SK-N-SH (cell line): ENCODE measurements around the gene HS2ST1. TPM values are rescaled to one million over a fixed set of nuclear protein-coding genes. Genes with fewer than 3 reads are reported as not detected.

ENCODE experiments used
- CTCF ChIA-PET: fragments of 300-600, 350-600 bp; formaldehyde crosslinking; extraction: SDS; loops from one replicate; lab custom pipeline; 2021; lab: Yijun Ruan, JAX
- POLR2A ChIA-PET: fragments of 350-600 bp; sonication (Branson Sonifier 250); formaldehyde crosslinking; extraction: SDS; loops from one replicate; lab custom pipeline; 2020; ENCODE audit warnings: antibody characterized with exemption, inconsistent platforms; lab: Yijun Ruan, JAX
- DNase-seq: peaks from one replicate; pipeline ENCODE4 v3.0.0; 2012
- H2AFZ ChIP-seq: fragments of 200-600 bp; sonication (generic); 2 replicates; pipeline ENCODE4 v1.8.1; 2016; ENCODE audit warnings: antibody characterized with exemption, mild to moderate bottlenecking, low read depth
- H3F3A ChIP-seq: fragments of 200-600 bp; sonication (generic); replicated peaks from 2 replicates; pipeline ENCODE3; 2016; ENCODE audit warnings: antibody characterized with exemption, mild to moderate bottlenecking; ENCODE audit not compliant: insufficient read depth
- H3K27ac ChIP-seq, 2 experiments: fragments of 200-500 bp in 1 of 2; fragments of 200-600 bp in 1 of 2; sonication (Bioruptor generic) in 1 of 2; sonication (generic), shearing (Covaris generic) in 1 of 2; 2 replicates each; pipeline versions ENCODE4 v1.5.1 to v1.6.1; 2014 to 2016; ENCODE audit warnings: low read depth in 2 of 2, inconsistent platforms in 1 of 2, low read length in 1 of 2, mild to moderate bottlenecking in 1 of 2, mixed read lengths in 1 of 2
- H3K27me3 ChIP-seq: fragments of 200-600 bp; sonication (generic), shearing (Covaris generic); 2 replicates; pipeline ENCODE4 v1.6.1; 2016; ENCODE audit warnings: mixed run types; ENCODE audit not compliant: insufficient read depth
- H3K36me3 ChIP-seq, 2 experiments: fragments of 200-500 bp in 1 of 2; fragments of 200-600 bp in 1 of 2; sonication (Bioruptor generic) in 1 of 2; sonication (generic) in 1 of 2; replicated peaks in 1 of 2; 2 replicates each; pipeline versions ENCODE3 to v1.5.1; 2014 to 2016; ENCODE audit warnings: low read length in 1 of 2, mild to moderate bottlenecking in 1 of 2; ENCODE audit not compliant: insufficient read depth in 2 of 2, control insufficient read depth in 1 of 2
- H3K4me1 ChIP-seq, 2 experiments: fragments of 200-500 bp in 1 of 2; fragments of 200-600 bp in 1 of 2; sonication (Bioruptor generic) in 1 of 2; sonication (generic), shearing (Covaris generic) in 1 of 2; 2 replicates each; pipeline versions ENCODE4 v1.5.1 to v1.6.1; 2014 to 2016; ENCODE audit warnings: low read depth in 1 of 2, low read length in 1 of 2, mixed run types in 1 of 2; ENCODE audit not compliant: insufficient read depth in 2 of 2, control insufficient read depth in 1 of 2
- H3K4me2 ChIP-seq: fragments of 200-600 bp; sonication (generic), shearing (Covaris generic); 2 replicates; pipeline ENCODE4 v1.6.1; 2017; ENCODE audit warnings: mixed run types
- H3K4me3 ChIP-seq, 2 experiments: fragments of 200-500 bp in 1 of 2; fragments of 200-600 bp in 1 of 2; sonication (Bioruptor generic) in 1 of 2; sonication (generic), shearing (Covaris generic) in 1 of 2; 2 replicates each; pipeline versions ENCODE4 v1.5.1 to v1.8.1; 2014 to 2016; ENCODE audit warnings: low read depth in 2 of 2, inconsistent platforms in 1 of 2, low read length in 1 of 2, mild to moderate bottlenecking in 1 of 2, mixed read lengths in 1 of 2, moderate library complexity in 1 of 2
- H3K79me2 ChIP-seq: fragments of 200-600 bp; sonication (generic); 2 replicates; pipeline ENCODE4 v1.8.1; 2017; ENCODE audit warnings: mild to moderate bottlenecking; ENCODE audit not compliant: insufficient read depth
- H3K9ac ChIP-seq: fragments of 200-600 bp; sonication (generic); 2 replicates; pipeline ENCODE4 v1.6.1; 2017; ENCODE audit warnings: mixed run types
- H3K9me2 ChIP-seq: fragments of 200-600 bp; sonication (generic); 2 replicates; pipeline ENCODE4 v1.6.1; 2017; ENCODE audit warnings: mixed run types
- H3K9me3 ChIP-seq: fragments of 200-600 bp; sonication (generic); 2 replicates; pipeline ENCODE4 v1.6.1; 2017; ENCODE audit warnings: mixed run types, mild to moderate bottlenecking, moderate library complexity
- H4K20me1 ChIP-seq: fragments of 200-600 bp; sonication (generic); 2 replicates; pipeline ENCODE4 v1.6.1; 2017; ENCODE audit warnings: mild to moderate bottlenecking, mixed run types; ENCODE audit not compliant: insufficient read depth
- CHD2 ChIP-seq: fragments of 150-350 bp; IDR thresholded peaks from 2 replicates; pipeline ENCODE4 v1.6.1; 2018; ENCODE audit warnings: low read length; ENCODE audit not compliant: partially characterized antibody
- CTCF ChIP-seq: fragments of 200-600 bp; sonication (generic); IDR thresholded peaks from 2 replicates; pipeline ENCODE4 v1.6.1; 2017; ENCODE audit warnings: antibody characterized with exemption, mild to moderate bottlenecking, moderate library complexity
- ELF1 ChIP-seq: IDR thresholded peaks from 2 replicates; pipeline ENCODE4 v1.4.0; 2012
- EP300 ChIP-seq, 2 experiments: IDR thresholded peaks; 2 replicates each; pipeline versions ENCODE4 v1.4.0 to v1.6.1; 2012; ENCODE audit warnings: borderline replicate concordance in 1 of 2, low read depth in 1 of 2, low read length in 1 of 2
- EZH2phosphoT487 ChIP-seq: fragments of 200-600 bp; sonication (generic); IDR thresholded peaks from 2 replicates; pipeline ENCODE4 v1.6.1; 2017; ENCODE audit warnings: low read depth, mixed run types, mild to moderate bottlenecking, antibody characterized with exemption, moderate library complexity, borderline replicate concordance
- FOXJ3 ChIP-seq: sonication (generic); formaldehyde crosslinking; IDR thresholded peaks from 2 replicates; pipeline ENCODE4 v1.5.1; 2020; ENCODE audit warnings: mild to moderate bottlenecking, missing genetic modification reagents
- FOXM1 ChIP-seq: IDR thresholded peaks from 2 replicates; pipeline ENCODE4 v1.4.0; 2012; ENCODE audit warnings: low read depth, mild to moderate bottlenecking
- GABPA ChIP-seq: IDR thresholded peaks from 2 replicates; pipeline ENCODE4 v1.4.0; 2012; ENCODE audit warnings: low read depth, mild to moderate bottlenecking
- JUND ChIP-seq: IDR thresholded peaks from 2 replicates; pipeline ENCODE4 v1.4.0; 2012
- NFIC ChIP-seq: IDR thresholded peaks from 2 replicates; pipeline ENCODE4 v1.4.0; 2012; ENCODE audit warnings: borderline replicate concordance
- PBX3 ChIP-seq: IDR thresholded peaks from 2 replicates; pipeline ENCODE4; 2012
- RCOR1 ChIP-seq: fragments of 150-350 bp; IDR thresholded peaks from 2 replicates; pipeline ENCODE4 v1.6.1; 2017; ENCODE audit warnings: antibody characterized with exemption, low read length
- RXRA ChIP-seq: IDR thresholded peaks from 2 replicates; pipeline ENCODE4 v1.4.0; 2012; ENCODE audit warnings: low read depth, mild to moderate bottlenecking, borderline replicate concordance
- USF1 ChIP-seq: IDR thresholded peaks from 2 replicates; pipeline ENCODE4 v1.4.0; 2012; ENCODE audit warnings: low read depth, borderline replicate concordance
- WGBS: methylation state at CpG from one replicate; pipeline ENCODE4 v1.1.6; 2017; ENCODE audit warnings: low lambda C conversion rate; 5-methylcytosine and 5-hydroxymethylcytosine counted together
- polyA plus RNA-seq, 3 experiments: library from polyadenylated mRNA; depleted of rRNA; stranded (reverse); fragments of >200 nt; gene quantifications; 2 replicates each; pipeline ENCODE4 v1.2.3, GENCODE V29; 2012
- TF ChIP-seq, protein P1 (sequence below): fragments of 150-350 bp; IDR thresholded peaks from 2 replicates; pipeline ENCODE4 v1.6.1; 2017; ENCODE audit warnings: antibody characterized with exemption, low read length, low read depth, borderline replicate concordance
- TF ChIP-seq, protein P2 (sequence below): IDR thresholded peaks from 2 replicates; pipeline ENCODE4 v1.4.0; 2012; ENCODE audit warnings: low read depth
- TF ChIP-seq, protein P3 (sequence below): IDR thresholded peaks from 2 replicates; pipeline ENCODE4 v1.4.0; 2012; ENCODE audit warnings: low read depth, borderline replicate concordance
- TF ChIP-seq, protein P4 (sequence below): IDR thresholded peaks from 2 replicates; pipeline ENCODE4 v1.6.1; 2012; ENCODE audit warnings: mild to moderate bottlenecking, low read depth, low read length, moderate library complexity

Gene HS2ST1
- polyA plus RNA-seq, 1 of the 3 experiments (the other 2 are of a cell fraction), result 16.6 TPM

GRCh38 chr1:86925742-86926141 lies 11.3 kb downstream of the HS2ST1 start:
- Histone ChIP-seq H4K20me1 (no peaks in the 10 kb centered on the region), H3K4me3 (no peak overlapping the region), H3F3A (peaks cover 4% of the 10 kb centered on the region), H3K4me1 (no peaks in the 10 kb centered on the region; a peak in 1 of 4 replicates), H3K27me3 (no peaks in the 10 kb centered on the region), H3K79me2 (peaks cover 47% of the 10 kb centered on the region), H3K9me3 (peaks cover 5% of the 10 kb centered on the region; the same call in 1 of the 2 replicates), H3K9me2 (no peaks in the 10 kb centered on the region), H2AFZ (no peak overlapping the region), H3K27ac (no peak overlapping the region), H3K4me2 (no peak overlapping the region), H3K9ac (no peak overlapping the region), H3K36me3 (no peaks in the 10 kb centered on the region)
- TF ChIP-seq, protein P1, sequence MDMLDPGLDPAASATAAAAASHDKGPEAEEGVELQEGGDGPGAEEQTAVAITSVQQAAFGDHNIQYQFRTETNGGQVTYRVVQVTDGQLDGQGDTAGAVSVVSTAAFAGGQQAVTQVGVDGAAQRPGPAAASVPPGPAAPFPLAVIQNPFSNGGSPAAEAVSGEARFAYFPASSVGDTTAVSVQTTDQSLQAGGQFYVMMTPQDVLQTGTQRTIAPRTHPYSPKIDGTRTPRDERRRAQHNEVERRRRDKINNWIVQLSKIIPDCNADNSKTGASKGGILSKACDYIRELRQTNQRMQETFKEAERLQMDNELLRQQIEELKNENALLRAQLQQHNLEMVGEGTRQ, result no peak
- no peak for TF ChIP-seq FOXJ3 (CRISPR knock-in tag)
- TF ChIP-seq ELF1, result no peak
- TF ChIP-seq RXRA, result no peak
- TF ChIP-seq, protein P2, sequence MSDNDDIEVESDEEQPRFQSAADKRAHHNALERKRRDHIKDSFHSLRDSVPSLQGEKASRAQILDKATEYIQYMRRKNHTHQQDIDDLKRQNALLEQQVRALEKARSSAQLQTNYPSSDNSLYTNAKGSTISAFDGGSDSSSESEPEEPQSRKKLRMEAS, result no peak
- TF ChIP-seq CHD2, result no peak
- no peak for TF ChIP-seq PBX3
- no peak for TF ChIP-seq FOXM1
- no peak for TF ChIP-seq NFIC
- TF ChIP-seq, protein P3, sequence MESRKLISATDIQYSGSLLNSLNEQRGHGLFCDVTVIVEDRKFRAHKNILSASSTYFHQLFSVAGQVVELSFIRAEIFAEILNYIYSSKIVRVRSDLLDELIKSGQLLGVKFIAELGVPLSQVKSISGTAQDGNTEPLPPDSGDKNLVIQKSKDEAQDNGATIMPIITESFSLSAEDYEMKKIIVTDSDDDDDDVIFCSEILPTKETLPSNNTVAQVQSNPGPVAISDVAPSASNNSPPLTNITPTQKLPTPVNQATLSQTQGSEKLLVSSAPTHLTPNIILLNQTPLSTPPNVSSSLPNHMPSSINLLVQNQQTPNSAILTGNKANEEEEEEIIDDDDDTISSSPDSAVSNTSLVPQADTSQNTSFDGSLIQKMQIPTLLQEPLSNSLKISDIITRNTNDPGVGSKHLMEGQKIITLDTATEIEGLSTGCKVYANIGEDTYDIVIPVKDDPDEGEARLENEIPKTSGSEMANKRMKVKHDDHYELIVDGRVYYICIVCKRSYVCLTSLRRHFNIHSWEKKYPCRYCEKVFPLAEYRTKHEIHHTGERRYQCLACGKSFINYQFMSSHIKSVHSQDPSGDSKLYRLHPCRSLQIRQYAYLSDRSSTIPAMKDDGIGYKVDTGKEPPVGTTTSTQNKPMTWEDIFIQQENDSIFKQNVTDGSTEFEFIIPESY, result no peak
- no peak for TF ChIP-seq RCOR1
- no peak for TF ChIP-seq JUND
- no peak for TF ChIP-seq USF1
- TF ChIP-seq, protein P4, sequence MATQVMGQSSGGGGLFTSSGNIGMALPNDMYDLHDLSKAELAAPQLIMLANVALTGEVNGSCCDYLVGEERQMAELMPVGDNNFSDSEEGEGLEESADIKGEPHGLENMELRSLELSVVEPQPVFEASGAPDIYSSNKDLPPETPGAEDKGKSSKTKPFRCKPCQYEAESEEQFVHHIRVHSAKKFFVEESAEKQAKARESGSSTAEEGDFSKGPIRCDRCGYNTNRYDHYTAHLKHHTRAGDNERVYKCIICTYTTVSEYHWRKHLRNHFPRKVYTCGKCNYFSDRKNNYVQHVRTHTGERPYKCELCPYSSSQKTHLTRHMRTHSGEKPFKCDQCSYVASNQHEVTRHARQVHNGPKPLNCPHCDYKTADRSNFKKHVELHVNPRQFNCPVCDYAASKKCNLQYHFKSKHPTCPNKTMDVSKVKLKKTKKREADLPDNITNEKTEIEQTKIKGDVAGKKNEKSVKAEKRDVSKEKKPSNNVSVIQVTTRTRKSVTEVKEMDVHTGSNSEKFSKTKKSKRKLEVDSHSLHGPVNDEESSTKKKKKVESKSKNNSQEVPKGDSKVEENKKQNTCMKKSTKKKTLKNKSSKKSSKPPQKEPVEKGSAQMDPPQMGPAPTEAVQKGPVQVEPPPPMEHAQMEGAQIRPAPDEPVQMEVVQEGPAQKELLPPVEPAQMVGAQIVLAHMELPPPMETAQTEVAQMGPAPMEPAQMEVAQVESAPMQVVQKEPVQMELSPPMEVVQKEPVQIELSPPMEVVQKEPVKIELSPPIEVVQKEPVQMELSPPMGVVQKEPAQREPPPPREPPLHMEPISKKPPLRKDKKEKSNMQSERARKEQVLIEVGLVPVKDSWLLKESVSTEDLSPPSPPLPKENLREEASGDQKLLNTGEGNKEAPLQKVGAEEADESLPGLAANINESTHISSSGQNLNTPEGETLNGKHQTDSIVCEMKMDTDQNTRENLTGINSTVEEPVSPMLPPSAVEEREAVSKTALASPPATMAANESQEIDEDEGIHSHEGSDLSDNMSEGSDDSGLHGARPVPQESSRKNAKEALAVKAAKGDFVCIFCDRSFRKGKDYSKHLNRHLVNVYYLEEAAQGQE, result no peak
- no peak for TF ChIP-seq GABPA
- no peak for TF ChIP-seq CTCF
- no peak for TF ChIP-seq EP300 (IDR thresholded peaks at IDR 0.05; ENCODE audit: borderline replicate concordance in 1 of 2, low read depth in 1 of 2, low read length in 1 of 2)
- TF ChIP-seq EZH2phosphoT487, result no peak
- CTCF ChIA-PET, result no interaction called here
- DNase-seq, result no peak
- POLR2A ChIA-PET, result no interaction called here
- whole genome bisulfite sequencing, result 100% methylated on average over 1 of the region's 1 CpG
